ENCODE measurements around the gene TTLL11. TPM values are rescaled to one million over a fixed set of nuclear protein-coding genes. Genes with fewer than 3 reads are reported as not detected.

TTLL11 gene
- total RNA-seq, 4 donors from 2014 or later: 3.2 to 11.8 (median 9.0) TPM

DNA sequence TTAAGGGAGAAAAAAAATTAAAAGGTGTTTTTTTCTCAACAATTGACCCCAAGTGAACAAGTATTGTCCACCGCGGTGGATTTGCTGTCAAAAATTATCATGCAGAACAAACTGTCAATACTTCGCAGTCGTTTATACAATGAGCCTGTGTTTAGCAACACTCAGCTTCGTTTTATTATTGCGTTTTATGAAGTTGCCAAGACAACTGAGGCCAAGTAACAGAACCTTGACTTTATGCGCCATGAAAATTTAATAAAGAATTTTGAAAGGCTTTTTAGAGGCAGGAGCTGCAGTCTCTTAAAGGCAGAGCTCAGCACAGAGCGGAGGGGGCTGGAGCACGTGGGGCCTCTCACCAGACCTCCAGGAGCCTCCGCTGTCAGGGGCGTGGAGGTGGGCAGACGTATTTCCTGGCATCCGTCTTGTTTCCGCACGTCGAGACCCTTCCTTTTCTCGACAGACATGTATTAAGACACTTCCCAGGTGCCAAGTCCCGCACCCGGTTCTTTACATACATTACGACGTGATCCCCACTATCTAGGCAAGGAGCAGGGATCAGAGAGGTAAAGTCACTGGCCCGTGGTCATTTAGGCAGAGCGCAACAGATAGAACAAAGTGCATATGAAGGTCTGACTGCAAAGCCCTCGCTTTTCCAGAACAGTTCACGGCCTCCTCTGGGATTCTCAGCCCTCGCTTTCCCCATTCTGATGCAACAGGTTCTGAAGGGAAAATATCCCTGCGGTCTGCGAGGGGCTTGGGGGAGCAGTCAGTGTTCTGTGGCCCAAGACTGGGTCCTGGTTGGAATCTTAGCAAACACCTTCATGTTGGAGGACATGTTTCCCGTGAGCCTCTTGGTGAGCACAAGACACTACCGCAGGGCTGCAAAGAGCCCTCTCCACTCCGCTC, 277.3 kb downstream of the TTLL11 start:
- TF ChIP-seq, protein P1, sequence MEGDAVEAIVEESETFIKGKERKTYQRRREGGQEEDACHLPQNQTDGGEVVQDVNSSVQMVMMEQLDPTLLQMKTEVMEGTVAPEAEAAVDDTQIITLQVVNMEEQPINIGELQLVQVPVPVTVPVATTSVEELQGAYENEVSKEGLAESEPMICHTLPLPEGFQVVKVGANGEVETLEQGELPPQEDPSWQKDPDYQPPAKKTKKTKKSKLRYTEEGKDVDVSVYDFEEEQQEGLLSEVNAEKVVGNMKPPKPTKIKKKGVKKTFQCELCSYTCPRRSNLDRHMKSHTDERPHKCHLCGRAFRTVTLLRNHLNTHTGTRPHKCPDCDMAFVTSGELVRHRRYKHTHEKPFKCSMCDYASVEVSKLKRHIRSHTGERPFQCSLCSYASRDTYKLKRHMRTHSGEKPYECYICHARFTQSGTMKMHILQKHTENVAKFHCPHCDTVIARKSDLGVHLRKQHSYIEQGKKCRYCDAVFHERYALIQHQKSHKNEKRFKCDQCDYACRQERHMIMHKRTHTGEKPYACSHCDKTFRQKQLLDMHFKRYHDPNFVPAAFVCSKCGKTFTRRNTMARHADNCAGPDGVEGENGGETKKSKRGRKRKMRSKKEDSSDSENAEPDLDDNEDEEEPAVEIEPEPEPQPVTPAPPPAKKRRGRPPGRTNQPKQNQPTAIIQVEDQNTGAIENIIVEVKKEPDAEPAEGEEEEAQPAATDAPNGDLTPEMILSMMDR (IDR thresholded peaks at IDR 0.05): no peak
- 79 to 80% methylated on average over 30 of the region's 31 CpGs for WGBS, 2 donors
- no peaks in the 10 kb centered on the region for H3K36me3 ChIP-seq
- no peak for DNase-seq
- H3K27ac ChIP-seq: no peak overlapping the region
- H3K27me3 ChIP-seq: no peaks in the 10 kb centered on the region
- intact Hi-C loops (cut with DNase I): no loop called here
- H3K4me1 ChIP-seq: peaks cover 0 to 13% (median 3%) of the 10 kb centered on the region in 3 donors
- no peak overlapping the region for H3K4me3 ChIP-seq
- no peaks in the 10 kb centered on the region for H3K9me3 ChIP-seq

DNA sequence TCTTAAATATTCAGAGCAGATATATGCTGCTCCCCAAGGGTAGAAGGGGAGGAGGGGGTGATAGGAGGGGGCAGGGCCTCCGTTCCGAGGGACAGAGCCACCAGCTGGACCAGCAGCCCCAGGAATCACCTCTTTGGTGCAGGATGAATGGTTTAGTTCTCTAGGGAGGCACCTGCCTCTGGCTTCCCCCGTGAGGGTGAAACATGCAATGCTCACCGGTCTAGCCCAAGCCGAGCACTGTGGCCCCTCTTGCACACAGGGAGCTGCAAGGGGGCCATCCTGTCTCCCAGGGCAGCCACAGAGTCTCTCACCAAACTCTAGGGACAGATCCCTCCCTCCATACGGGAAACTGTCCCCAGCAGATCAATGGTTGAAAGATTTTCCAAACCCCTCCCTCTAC, 278.0 kb downstream of the TTLL11 start:
- 89 to 92% methylated on average over 3 to 5 of the region's 6 CpGs for WGBS, 2 donors
- Histone ChIP-seq H3K36me3 (no peaks in the 10 kb centered on the region), H3K4me3 (no peak overlapping the region), H3K4me1 (peaks cover 0 to 10% (median 3%) of the 10 kb centered on the region in 3 donors), H3K27me3 (no peaks in the 10 kb centered on the region), H3K27ac (no peak overlapping the region), H3K9me3 (no peaks in the 10 kb centered on the region)
- intact Hi-C loops (cut with DNase I): no loop called here
- TF ChIP-seq, protein P1 (IDR thresholded peaks at IDR 0.05): no peak
- no peak for TF ChIP-seq POLR2A (IDR thresholded peaks at IDR 0.05)
- no peak for DNase-seq

DNA sequence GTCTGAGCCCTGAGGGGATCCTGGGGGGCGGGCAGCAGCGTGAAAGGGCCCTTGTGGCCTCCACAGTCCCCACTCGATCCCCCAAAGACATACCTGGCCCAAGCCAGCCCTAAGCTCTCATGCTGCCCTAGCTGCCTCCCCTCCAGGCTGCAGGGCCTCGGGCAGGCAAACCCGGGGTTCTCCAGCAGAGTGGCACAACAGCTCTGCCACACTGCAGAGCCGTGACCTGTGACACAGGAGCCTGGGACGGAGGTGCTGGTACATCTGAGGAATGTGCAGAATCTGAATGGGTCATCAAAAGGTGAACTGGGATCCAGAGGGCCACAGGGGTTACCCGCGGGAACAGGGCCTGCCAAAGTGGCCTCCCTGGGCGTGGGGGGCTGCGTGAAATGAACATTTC, 278.5 kb downstream of the TTLL11 start:
- no peaks in the 10 kb centered on the region for H3K27me3 ChIP-seq
- H3K4me3 ChIP-seq: no peak overlapping the region
- no peak overlapping the region for H3K27ac ChIP-seq
- no peak for TF ChIP-seq POLR2A (IDR thresholded peaks at IDR 0.05)
- TF ChIP-seq, protein P1 (IDR thresholded peaks at IDR 0.05): no peak
- H3K4me1 ChIP-seq: peaks cover 0 to 5% (median 0%) of the 10 kb centered on the region in 3 donors
- no peak for DNase-seq
- intact Hi-C loops (cut with DNase I): no loop called here
- H3K9me3 ChIP-seq: no peaks in the 10 kb centered on the region
- H3K36me3 ChIP-seq: no peaks in the 10 kb centered on the region
- WGBS, 2 donors: 77 to 86% methylated on average over 6 to 7 of the region's 11 CpGs

DNA sequence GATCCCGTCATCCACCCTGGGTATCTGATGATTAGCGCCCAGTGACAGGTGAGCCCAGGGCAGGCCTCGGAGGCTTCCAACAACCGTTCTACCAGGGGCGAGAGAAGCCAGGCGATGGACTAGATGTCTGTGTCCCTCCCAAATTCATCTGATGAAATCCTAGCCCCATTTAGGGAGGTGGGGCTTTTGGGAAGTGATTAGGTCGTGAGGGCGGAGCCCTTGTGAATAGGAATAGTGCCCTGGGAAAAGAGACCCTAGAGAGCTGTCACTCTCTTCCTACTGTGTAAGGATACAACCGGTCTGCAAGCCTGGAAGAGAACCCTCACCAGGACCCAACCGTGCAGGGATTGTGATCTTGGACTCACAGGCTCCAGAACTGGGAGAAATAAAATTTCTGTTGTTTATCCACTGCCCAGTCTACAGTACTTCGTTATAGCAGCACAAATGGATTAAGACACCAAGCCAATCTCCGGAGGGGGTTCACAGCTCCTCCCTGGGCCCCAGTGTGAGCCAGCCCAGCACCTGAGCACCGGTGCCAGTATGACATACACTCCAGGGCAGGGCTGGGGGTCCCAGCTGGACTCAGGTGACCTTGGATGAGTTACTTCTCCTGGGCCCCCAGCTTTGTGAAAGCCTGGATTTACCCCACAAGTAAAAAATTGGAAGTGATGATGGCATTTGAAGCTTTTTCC, 279.4 kb downstream of the TTLL11 start:
- H3K9me3 ChIP-seq: no peaks in the 10 kb centered on the region
- TF ChIP-seq, protein P1 (IDR thresholded peaks at IDR 0.05): no peak
- TF ChIP-seq POLR2A (IDR thresholded peaks at IDR 0.05): no peak
- no peaks in the 10 kb centered on the region for H3K27me3 ChIP-seq
- no peak for DNase-seq
- no peak overlapping the region for H3K27ac ChIP-seq
- no peak overlapping the region for H3K4me3 ChIP-seq
- 82 to 88% methylated on average over 8 to 12 of the region's 13 CpGs for WGBS, 2 donors
- no peaks in the 10 kb centered on the region for H3K4me1 ChIP-seq
- intact Hi-C loops (cut with DNase I): no loop called here
- no peaks in the 10 kb centered on the region for H3K36me3 ChIP-seq

DNA sequence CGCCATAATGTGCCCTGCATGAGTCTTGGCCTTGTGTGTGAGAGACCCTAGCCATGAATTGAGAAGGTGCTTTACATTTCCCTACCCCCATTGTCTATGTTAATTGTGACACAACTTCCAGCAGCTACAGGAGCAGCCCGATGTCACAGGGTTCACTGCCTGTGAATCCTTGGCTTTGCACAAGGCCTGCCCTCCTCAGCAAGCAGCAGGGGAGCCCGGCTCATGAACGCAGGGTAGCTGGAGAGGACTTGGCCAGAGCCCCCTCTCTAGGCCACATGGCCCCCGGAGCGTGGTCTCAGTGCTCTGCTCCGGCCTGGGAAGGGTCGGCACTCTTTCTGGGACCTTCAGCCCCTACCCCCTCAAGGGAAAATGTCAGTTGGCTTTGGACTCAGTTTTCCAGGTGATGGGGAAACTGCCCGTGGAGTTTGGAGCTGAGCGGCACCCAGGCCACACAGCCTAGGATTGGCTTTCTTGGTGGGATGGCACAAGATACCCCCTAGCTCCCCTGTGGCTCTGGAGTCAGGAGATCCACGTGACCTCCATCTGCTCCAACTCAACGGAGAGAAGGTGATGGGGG, 280.9 kb downstream of the TTLL11 start:
- 80 to 100% methylated on average over 1 to 2 of the region's 12 CpGs for WGBS, 2 donors
- Histone ChIP-seq H3K36me3 (no peaks in the 10 kb centered on the region), H3K27me3 (no peaks in the 10 kb centered on the region), H3K9me3 (no peaks in the 10 kb centered on the region), H3K4me1 (peaks cover 0 to 7% (median 0%) of the 10 kb centered on the region in 3 donors), H3K4me3 (no peak overlapping the region), H3K27ac (no peak overlapping the region)
- TF ChIP-seq, protein P1 (IDR thresholded peaks at IDR 0.05): no peak
- TF ChIP-seq POLR2A (IDR thresholded peaks at IDR 0.05): no peak
- no peak for DNase-seq
- intact Hi-C loops (cut with DNase I): no loop called here
